Transverse colon (tissue), 4 donors: ENCODE results near the gene FOXD2. TPM values are rescaled to one million over a fixed set of nuclear protein-coding genes. Genes with fewer than 3 reads are reported as not detected.
A peak's percentile ranks its signal among the peaks of the same experiment; 100 is the strongest.

ENCODE experiments used
- DNase-seq: peaks from one replicate; pipeline ENCODE4 v3.0.0-alpha.2; 2019
- H3K27ac ChIP-seq, 4 donors: fragments of 200-600 bp; sonication (generic); 2 replicates each; pipeline ENCODE4 v1.5.1; 2016 to 2018; ENCODE audit warnings: inconsistent platforms in 4 of 4
- H3K27me3 ChIP-seq: fragments of 200-600 bp; sonication (generic); 2 replicates; pipeline ENCODE4 v1.5.1; 2017; ENCODE audit warnings: inconsistent platforms
- H3K36me3 ChIP-seq, 4 donors: fragments of 200-600 bp; sonication (generic); 2 replicates each; pipeline ENCODE4 v1.5.1; 2017 to 2019; ENCODE audit warnings: inconsistent platforms in 4 of 4
- H3K4me1 ChIP-seq, 4 donors: fragments of 200-600 bp; sonication (generic); 2 replicates each; pipeline ENCODE4 v1.5.1; 2017 to 2020; ENCODE audit warnings: inconsistent platforms in 4 of 4
- H3K4me3 ChIP-seq, 4 donors: fragments of 200-600 bp; sonication (generic); 1 replicate in 1 of 4; 2 replicates in 3 of 4; pipeline versions ENCODE4 v1.5.1 to v1.6.1; 2017 to 2019; ENCODE audit warnings: inconsistent platforms in 4 of 4
- H3K9me3 ChIP-seq, 2 donors: fragments of 200-600 bp; sonication (generic); 2 replicates each; pipeline ENCODE4 v1.5.1; 2017 to 2019; ENCODE audit warnings: inconsistent platforms in 2 of 2
- EP300 ChIP-seq: sonication (generic); formaldehyde crosslinking; IDR thresholded peaks from one replicate; pipeline ENCODE4 v1.6.1; 2017; ENCODE audit warnings: antibody characterized with exemption, low read depth
- POLR2A ChIP-seq: fragments of 450-650 bp; IDR thresholded peaks from one replicate; pipeline ENCODE4 v1.6.1; 2016; ENCODE audit warnings: antibody characterized with exemption, mild to moderate bottlenecking, moderate library complexity
- POLR2AphosphoS5 ChIP-seq, 3 donors: sonication (generic); formaldehyde crosslinking; IDR thresholded peaks; one replicate each; pipeline ENCODE4 v1.6.1; 2016; ENCODE audit warnings: antibody characterized with exemption in 3 of 3
- WGBS, 2 donors: methylation state at CpG; one replicate each; pipeline ENCODE4 v1.1.5; 2018; ENCODE audit warnings: low coverage in 1 of 2; 5-methylcytosine and 5-hydroxymethylcytosine counted together
- in situ Hi-C, 4 donors: fragments of 200-750 bp; cut with MboI; loops; one replicate each; pipeline versions ENCODE4 v1.15.0 to v1.15.1; 2017; ENCODE audit warnings: low sequenced_read_pairs in 3 of 4, low pct_ligation_motif_present in 1 of 4, low pct_unique_long_range_greater_than_20kb in 1 of 4
- intact Hi-C: fragments of 100-400 bp; cut with DNase I; formaldehyde crosslinking; loops from one replicate; pipeline ENCODE4 v1.15.1; 2023; ENCODE audit warnings: low total_unique reads
- total RNA-seq, 4 donors: library from RNA; depleted of rRNA; stranded (reverse); fragments of >200 nt; gene quantifications; one replicate each; pipeline ENCODE4 v1.1.0, GENCODE V29; 2016
- TF ChIP-seq, protein P1 (sequence below), 5 experiments: fragments of 200-600 bp in 3 of 5; fragments of 450-650 bp in 2 of 5; sonication (generic) in 3 of 5; IDR thresholded peaks; 1 replicate in 2 of 5; 2 replicates in 3 of 5; pipeline ENCODE4 v1.5.1; 2016 to 2017; ENCODE audit warnings: antibody characterized with exemption in 5 of 5, inconsistent platforms in 3 of 5, mild to moderate bottlenecking in 2 of 5, moderate library complexity in 1 of 5

Gene FOXD2
- total RNA-seq, 4 donors from 2014 or later, result 15.8 to 20.9 (median 17.2) TPM

DNA sequence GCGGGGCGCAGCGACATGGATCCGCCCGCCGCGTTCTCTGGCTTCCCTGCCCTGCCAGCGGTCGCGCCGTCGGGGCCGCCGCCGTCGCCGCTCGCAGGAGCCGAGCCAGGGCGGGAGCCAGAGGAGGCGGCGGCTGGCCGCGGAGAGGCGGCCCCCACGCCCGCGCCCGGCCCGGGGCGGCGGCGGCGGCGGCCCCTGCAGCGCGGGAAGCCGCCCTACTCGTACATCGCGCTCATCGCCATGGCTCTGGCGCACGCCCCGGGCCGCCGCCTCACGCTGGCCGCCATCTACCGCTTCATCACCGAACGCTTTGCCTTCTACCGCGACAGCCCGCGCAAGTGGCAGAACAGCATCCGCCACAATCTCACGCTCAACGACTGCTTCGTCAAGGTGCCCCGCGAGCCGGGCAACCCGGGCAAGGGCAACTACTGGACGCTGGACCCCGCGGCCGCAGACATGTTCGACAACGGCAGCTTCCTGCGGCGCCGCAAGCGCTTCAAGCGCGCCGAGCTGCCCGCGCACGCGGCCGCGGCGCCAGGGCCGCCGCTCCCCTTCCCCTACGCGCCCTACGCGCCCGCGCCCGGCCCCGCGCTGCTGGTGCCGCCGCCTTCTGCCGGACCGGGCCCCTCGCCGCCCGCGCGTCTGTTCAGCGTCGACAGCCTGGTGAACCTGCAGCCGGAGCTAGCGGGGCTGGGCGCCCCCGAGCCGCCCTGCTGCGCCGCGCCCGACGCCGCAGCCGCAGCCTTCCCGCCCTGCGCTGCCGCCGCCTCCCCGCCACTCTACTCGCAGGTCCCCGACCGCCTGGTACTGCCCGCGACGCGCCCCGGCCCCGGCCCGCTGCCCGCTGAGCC, 21.3 kb upstream of the FOXD2 start:
- peaks cover 0 to 3% (median 0%) of the 10 kb centered on the region in 4 donors for H3K4me1 ChIP-seq
- intact Hi-C loops, result no loop called here
- no peaks in the 10 kb centered on the region for H3K36me3 ChIP-seq
- H3K4me3 ChIP-seq, result peak overlapping the region in 3 of 4 donors; percentile 8 to 50 (median 26)
- WGBS, 2 donors, result 7% methylated on average over 95 of the region's 134 CpGs; no CpG with 5 or more reads in 1 of the 2 donors
- DNase-seq, result no peak
- in situ Hi-C loops, result loop anchor here in 2 of 4 donors (25.0 kb wide), 1 partner anchor 229 kb away; the partner anchor contains the start of gene PDZK1IP1 (in 2 of the 2)
- no peak overlapping the region for H3K27ac ChIP-seq
- H3K9me3 ChIP-seq, result no peaks in the 10 kb centered on the region
- peaks cover 43% of the 10 kb centered on the region for H3K27me3 ChIP-seq
- TF ChIP-seq POLR2AphosphoS5 (IDR thresholded peaks at IDR 0.05), result no peak
- TF ChIP-seq POLR2A, result no peak
- TF ChIP-seq EP300, result no peak
- TF ChIP-seq, protein P1, sequence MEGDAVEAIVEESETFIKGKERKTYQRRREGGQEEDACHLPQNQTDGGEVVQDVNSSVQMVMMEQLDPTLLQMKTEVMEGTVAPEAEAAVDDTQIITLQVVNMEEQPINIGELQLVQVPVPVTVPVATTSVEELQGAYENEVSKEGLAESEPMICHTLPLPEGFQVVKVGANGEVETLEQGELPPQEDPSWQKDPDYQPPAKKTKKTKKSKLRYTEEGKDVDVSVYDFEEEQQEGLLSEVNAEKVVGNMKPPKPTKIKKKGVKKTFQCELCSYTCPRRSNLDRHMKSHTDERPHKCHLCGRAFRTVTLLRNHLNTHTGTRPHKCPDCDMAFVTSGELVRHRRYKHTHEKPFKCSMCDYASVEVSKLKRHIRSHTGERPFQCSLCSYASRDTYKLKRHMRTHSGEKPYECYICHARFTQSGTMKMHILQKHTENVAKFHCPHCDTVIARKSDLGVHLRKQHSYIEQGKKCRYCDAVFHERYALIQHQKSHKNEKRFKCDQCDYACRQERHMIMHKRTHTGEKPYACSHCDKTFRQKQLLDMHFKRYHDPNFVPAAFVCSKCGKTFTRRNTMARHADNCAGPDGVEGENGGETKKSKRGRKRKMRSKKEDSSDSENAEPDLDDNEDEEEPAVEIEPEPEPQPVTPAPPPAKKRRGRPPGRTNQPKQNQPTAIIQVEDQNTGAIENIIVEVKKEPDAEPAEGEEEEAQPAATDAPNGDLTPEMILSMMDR (IDR thresholded peaks at IDR 0.05), result no peak

DNA sequence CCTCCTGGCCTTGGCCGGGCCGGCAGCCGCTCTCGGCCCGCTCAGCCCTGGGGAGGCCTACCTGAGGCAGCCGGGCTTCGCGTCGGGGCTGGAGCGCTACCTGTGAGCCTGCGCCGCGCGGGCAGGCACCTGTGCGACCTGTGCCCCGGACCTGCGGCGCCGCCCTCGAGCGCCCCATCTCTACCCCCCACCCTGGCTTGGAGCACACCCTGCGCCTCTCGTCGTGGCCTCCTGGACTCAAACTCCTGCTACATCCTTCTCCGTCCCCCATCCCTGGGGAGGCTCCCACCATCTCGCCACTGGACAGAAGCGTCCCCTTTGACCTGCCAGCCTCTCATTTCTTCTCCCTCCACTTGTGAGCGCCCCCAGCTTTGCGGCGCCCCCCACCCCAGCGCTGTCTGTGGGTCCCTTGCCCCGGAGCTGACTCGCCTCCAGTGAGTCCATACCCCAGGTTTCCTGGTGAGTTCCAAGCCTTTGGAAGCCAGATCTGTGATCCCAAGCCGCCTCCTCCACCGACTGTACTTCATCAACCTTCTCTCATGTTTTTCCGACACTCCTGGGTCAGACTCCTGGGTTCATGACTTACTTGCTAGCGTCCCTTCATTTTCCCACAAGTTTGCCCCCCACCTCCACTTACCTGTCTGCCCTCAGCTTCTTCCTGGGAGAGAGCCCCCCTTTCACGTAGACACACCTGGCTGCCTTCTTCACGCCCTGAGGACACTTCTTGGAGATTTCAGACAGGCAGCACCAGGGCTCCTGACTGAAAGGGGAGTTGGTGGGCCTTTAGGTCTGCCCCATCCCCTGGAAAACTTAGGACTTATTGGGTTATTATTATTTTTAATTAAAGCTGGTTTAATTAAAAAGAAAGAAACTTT, 20.4 kb upstream of the FOXD2 start:
- Histone ChIP-seq H3K9me3 (no peaks in the 10 kb centered on the region), H3K27ac (no peak overlapping the region), H3K4me1 (peaks cover 0 to 3% (median 0%) of the 10 kb centered on the region in 4 donors), H3K4me3 (peak overlapping the region in 3 of 4 donors; percentile 8 to 50 (median 26)), H3K27me3 (peaks cover 43% of the 10 kb centered on the region), H3K36me3 (no peaks in the 10 kb centered on the region)
- TF ChIP-seq POLR2AphosphoS5 (IDR thresholded peaks at IDR 0.05), result no peak
- in situ Hi-C loops (loop anchor here in 2 of 4 donors (25.0 kb wide), 1 partner anchor 230 kb away; the partner anchor contains the start of gene PDZK1IP1 (in 2 of the 2)), intact Hi-C loops (no loop called here)
- 43 to 74% methylated on average over 6 to 36 of the region's 39 CpGs for WGBS, 2 donors
- no peak for DNase-seq

DNA sequence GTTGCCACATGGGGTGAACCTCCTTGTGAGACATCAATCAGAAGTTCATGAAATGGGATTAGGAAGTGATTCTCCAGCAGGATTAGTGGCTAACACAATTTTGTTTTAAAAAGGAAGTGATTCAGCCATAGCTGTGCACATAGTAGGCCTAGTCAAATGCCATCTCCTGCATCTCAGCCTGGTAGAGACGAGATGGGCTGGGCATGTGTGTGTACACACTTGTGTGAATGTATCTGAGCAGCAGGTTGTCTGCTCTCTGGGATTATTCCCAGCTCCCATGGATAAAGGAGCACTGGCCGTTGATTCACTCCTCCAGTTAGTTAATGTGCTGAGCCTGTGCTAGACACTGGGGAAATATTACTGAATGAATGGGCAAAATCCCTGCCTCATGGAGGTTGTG, 19.7 kb upstream of the FOXD2 start:
- H3K36me3 ChIP-seq, result no peaks in the 10 kb centered on the region
- H3K4me1 ChIP-seq, result peaks cover 0 to 3% (median 0%) of the 10 kb centered on the region in 4 donors
- H3K27me3 ChIP-seq, result peaks cover 43% of the 10 kb centered on the region
- DNase-seq, result no peak
- H3K4me3 ChIP-seq, result no peak overlapping the region
- intact Hi-C loops (no loop called here), in situ Hi-C loops (loop anchor here in 2 of 4 donors (25.0 kb wide), 1 partner anchor 231 kb away; the partner anchor contains the start of gene PDZK1IP1 (in 2 of the 2))
- TF ChIP-seq, protein P1 (IDR thresholded peaks at IDR 0.05), result no peak
- TF ChIP-seq POLR2AphosphoS5 (IDR thresholded peaks at IDR 0.05), result no peak
- TF ChIP-seq POLR2A, result no peak
- TF ChIP-seq EP300, result no peak
- H3K27ac ChIP-seq, result no peak overlapping the region
- no peaks in the 10 kb centered on the region for H3K9me3 ChIP-seq
- 75% methylated on average over 2 of the region's 2 CpGs; no CpG with 5 or more reads in 1 of the 2 donors for WGBS, 2 donors

DNA sequence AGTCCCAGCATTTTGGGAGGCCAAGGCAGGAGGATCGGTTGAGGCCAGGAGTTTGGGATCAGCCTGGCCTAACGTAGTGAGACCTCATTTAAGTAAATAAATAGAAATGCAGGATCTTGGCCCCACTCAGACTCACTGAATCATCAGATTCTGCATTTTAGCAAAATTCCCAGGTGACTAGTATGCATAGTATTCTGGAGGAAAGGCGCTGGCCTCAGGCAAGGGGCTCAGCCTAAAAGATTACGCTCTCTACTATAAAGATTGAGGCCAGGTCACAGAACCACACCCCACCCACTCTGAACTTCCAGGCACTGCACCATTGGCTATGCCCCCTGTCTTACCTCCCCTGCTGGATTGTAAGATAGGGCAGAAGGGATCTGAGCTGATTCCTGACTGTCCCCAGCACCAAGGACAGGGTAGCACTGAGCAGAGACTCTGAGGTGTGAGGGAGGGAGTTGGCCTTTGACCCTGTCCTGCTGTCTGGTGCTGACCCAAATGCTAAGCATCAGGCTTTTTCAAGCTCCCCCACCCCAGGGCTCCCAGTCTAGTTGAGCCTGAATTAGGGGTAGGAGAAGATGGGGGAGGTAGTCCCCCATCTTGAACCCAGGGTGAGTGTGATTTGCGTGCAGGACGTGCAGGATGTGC, 19.0 kb upstream of the FOXD2 start:
- in situ Hi-C loops, result loop anchor here in 2 of 4 donors (25.0 kb wide), 1 partner anchor 232 kb away; the partner anchor contains the start of gene PDZK1IP1 (in 2 of the 2)
- TF ChIP-seq POLR2AphosphoS5 (IDR thresholded peaks at IDR 0.05), result no peak
- Histone ChIP-seq H3K27ac (no peak overlapping the region), H3K9me3 (no peaks in the 10 kb centered on the region), H3K4me1 (peaks cover 0 to 3% (median 0%) of the 10 kb centered on the region in 4 donors), H3K4me3 (no peak overlapping the region), H3K36me3 (no peaks in the 10 kb centered on the region), H3K27me3 (peaks cover 43% of the 10 kb centered on the region)
- DNase-seq, result no peak
- WGBS, 2 donors, result 92 to 97% methylated on average over 2 to 6 of the region's 6 CpGs
- intact Hi-C loops, result no loop called here
